Endothelial cell of umbilical vein (primary cell): ENCODE results near the gene REEP5. TPM values are rescaled to one million over a fixed set of nuclear protein-coding genes. Genes with fewer than 3 reads are reported as not detected.

Experiments
- BruUV-seq: library from RNA; stranded (reverse); fragments of 400-500 nt; replicated peaks from 2 replicates; lab custom pipeline; 2021; lab: Mats Ljungman, UMichigan
- CTCF ChIA-PET: fragments of 300-600, 350-600 bp; sonication (Branson Sonifier 250); formaldehyde crosslinking; loops from one replicate; lab custom pipeline; 2021; ENCODE audit warnings: antibody characterized with exemption, inconsistent platforms; lab: Charles Lee
- POLR2A ChIA-PET: fragments of 300-600, 350-600 bp; sonication (Branson Sonifier 250); formaldehyde crosslinking; loops from one replicate; lab custom pipeline; 2021; ENCODE audit warnings: antibody characterized with exemption, inconsistent platforms; lab: Charles Lee
- DNase-seq: peaks from one replicate; pipeline ENCODE4 v3.0.0-alpha.2; 2011; ENCODE audit warnings: low read depth, low spot score
- FAIRE-seq: peaks from 2 replicates; lab custom pipeline; 2011; peaks lifted over from hg19 to GRCh38; lab: Jason Lieb, UNC
- H2AFZ ChIP-seq: 2 replicates; pipeline ENCODE4 v1.6.0; 2012; ENCODE audit warnings: low read depth, low read length, control low read depth, inconsistent platforms
- H3K27ac ChIP-seq: 2 replicates; pipeline ENCODE4 v1.5.1; 2011; ENCODE audit warnings: low read depth, mild to moderate bottlenecking, control low read depth, low read length, moderate library complexity; ENCODE audit not compliant: insufficient read depth
- H3K27me3 ChIP-seq, 2 experiments: 2 replicates each; pipeline versions ENCODE4 v1.6.0 to v1.6.1; 2011; ENCODE audit warnings: low read length in 2 of 2, mixed read lengths in 1 of 2; ENCODE audit not compliant: control insufficient read depth in 2 of 2, insufficient read depth in 2 of 2
- H3K36me3 ChIP-seq, 2 experiments: 2 replicates in 1 of 2; 3 replicates in 1 of 2; pipeline ENCODE4 v1.5.1; 2011; ENCODE audit warnings: low read length in 2 of 2, mild to moderate bottlenecking in 1 of 2, moderate library complexity in 1 of 2; ENCODE audit not compliant: control insufficient read depth in 2 of 2, insufficient read depth in 2 of 2; ENCODE audit errors: extremely low read depth in 1 of 2
- H3K4me1 ChIP-seq: 3 replicates; pipeline ENCODE4 v1.5.1; 2011; ENCODE audit warnings: mild to moderate bottlenecking, low read length; ENCODE audit not compliant: control insufficient read depth, insufficient read depth; ENCODE audit errors: extremely low read depth
- H3K4me2 ChIP-seq: 2 replicates; pipeline ENCODE4 v1.6.1; 2011; ENCODE audit warnings: low read length, control low read depth, mixed read lengths; ENCODE audit not compliant: insufficient read depth
- H3K4me3 ChIP-seq, 3 experiments: fragments of 200-600 bp in 1 of 3; sonication (generic), shearing (Covaris generic) in 1 of 3; replicated peaks in 1 of 3; 2 replicates each; pipeline ENCODE4 v1.5.1; 2011 to 2016; ENCODE audit warnings: control low read depth in 3 of 3, low read length in 3 of 3, mild to moderate bottlenecking in 2 of 3, inconsistent platforms in 1 of 3, low read depth in 1 of 3, moderate library complexity in 1 of 3; ENCODE audit not compliant: insufficient read depth in 1 of 3
- H3K79me2 ChIP-seq: 2 replicates; pipeline ENCODE4 v1.6.0; 2012; ENCODE audit warnings: low read length, inconsistent platforms; ENCODE audit not compliant: control insufficient read depth, insufficient read depth
- H3K9ac ChIP-seq: replicated peaks from 2 replicates; pipeline ENCODE3; 2011; ENCODE audit warnings: low read length, control low read depth; ENCODE audit not compliant: insufficient read depth; ENCODE audit errors: extremely low read depth
- H3K9me1 ChIP-seq: replicated peaks from 3 replicates; pipeline ENCODE4 v1.6.0; 2011; ENCODE audit warnings: mild to moderate bottlenecking, low read length; ENCODE audit not compliant: control insufficient read depth, insufficient read depth; ENCODE audit errors: extremely low read depth
- H3K9me3 ChIP-seq: replicated peaks from 2 replicates; pipeline ENCODE4 v1.5.1; 2012; ENCODE audit warnings: low read length, inconsistent platforms; ENCODE audit not compliant: control insufficient read depth, insufficient read depth
- H4K20me1 ChIP-seq: replicated peaks from 2 replicates; pipeline ENCODE3; 2011; ENCODE audit warnings: mild to moderate bottlenecking, low read length; ENCODE audit not compliant: control insufficient read depth, insufficient read depth; ENCODE audit errors: extremely low read depth
- EZH2 ChIP-seq: IDR thresholded peaks from 2 replicates; pipeline ENCODE4 v1.6.1; 2012; ENCODE audit warnings: borderline replicate concordance, low read depth, mild to moderate bottlenecking, moderate library complexity, low read length, inconsistent platforms; ENCODE audit not compliant: severe bottlenecking
- FOS ChIP-seq: IDR thresholded peaks from 2 replicates; pipeline ENCODE4 v1.6.1; 2011; ENCODE audit warnings: mild to moderate bottlenecking, low read length, moderate library complexity, borderline replicate concordance; ENCODE audit not compliant: insufficient read depth
- GATA2 ChIP-seq: IDR thresholded peaks from 2 replicates; pipeline ENCODE4 v1.7.0; 2011; ENCODE audit warnings: low read depth, mild to moderate bottlenecking, moderate library complexity, mixed read lengths, low read length; ENCODE audit not compliant: insufficient read length, insufficient read depth
- JUN ChIP-seq: IDR thresholded peaks from 2 replicates; pipeline ENCODE4 v1.6.1; 2011; ENCODE audit warnings: borderline replicate concordance, low read depth; ENCODE audit not compliant: insufficient read length, insufficient read depth
- MYC ChIP-seq: IDR thresholded peaks from one replicate; pipeline ENCODE4 v1.6.1; 2011; ENCODE audit warnings: mild to moderate bottlenecking, low read depth, low read length
- POLR2A ChIP-seq: IDR thresholded peaks from 2 replicates; pipeline ENCODE4 v1.6.1; 2012; ENCODE audit warnings: low read depth, mild to moderate bottlenecking, control low read depth, low read length
- POLR2AphosphoS5 ChIP-seq: IDR thresholded peaks from 2 replicates; pipeline ENCODE4 v1.6.1; 2012; ENCODE audit warnings: low read depth, mild to moderate bottlenecking, control low read depth, low read length, moderate library complexity; ENCODE audit not compliant: insufficient read depth
- dilution Hi-C: fragments of 300-500 bp; cut with MboI; formaldehyde crosslinking; loops from one replicate; pipeline ENCODE4 v1.15.0; 2019; ENCODE audit warnings: low sequenced_read_pairs; ENCODE audit not compliant: extremely low pct_ligation_motif_present
- intact Hi-C: fragments of 100-400 bp; cut with micrococcal nuclease; formaldehyde crosslinking; loops from one replicate; pipeline ENCODE4 v1.10.0; 2022
- polyA plus RNA-seq, 4 experiments: library from polyadenylated mRNA; depleted of rRNA in 3 of 4; stranded (reverse) in 3 of 4; unstranded in 1 of 4; fragments of >200 nt; gene quantifications; 2 replicates each; pipeline versions ENCODE4 v1.2.1 to v1.2.3, GENCODE V29; 2011 to 2012; ENCODE audit warnings: missing spikeins in 1 of 4
- total RNA-seq: library from RNA; stranded (reverse); gene quantifications from 2 replicates; pipeline ENCODE4 v1.2.3, GENCODE V29; 2021
- TF ChIP-seq, protein P1 (sequence below): IDR thresholded peaks from 2 replicates; pipeline ENCODE4 v1.6.1; 2011; ENCODE audit not compliant: insufficient read depth, insufficient read length
- TF ChIP-seq, protein P2 (sequence below), 2 donors: IDR thresholded peaks; 1 replicate in 1 of 2; 2 replicates in 1 of 2; pipeline ENCODE4 v1.5.1; 2011; ENCODE audit warnings: low read length in 2 of 2, mild to moderate bottlenecking in 2 of 2, moderate library complexity in 2 of 2, control low read depth in 1 of 2, inconsistent platforms in 1 of 2, low read depth in 1 of 2; ENCODE audit not compliant: insufficient read depth in 1 of 2; ENCODE audit errors: extremely low read depth in 1 of 2

Gene REEP5
- total and polyA plus RNA-seq, 2 donors (not counting 3 experiments of a cell fraction or from before 2014, with no cell fraction given), result 98.0 to 163 TPM

DNA sequence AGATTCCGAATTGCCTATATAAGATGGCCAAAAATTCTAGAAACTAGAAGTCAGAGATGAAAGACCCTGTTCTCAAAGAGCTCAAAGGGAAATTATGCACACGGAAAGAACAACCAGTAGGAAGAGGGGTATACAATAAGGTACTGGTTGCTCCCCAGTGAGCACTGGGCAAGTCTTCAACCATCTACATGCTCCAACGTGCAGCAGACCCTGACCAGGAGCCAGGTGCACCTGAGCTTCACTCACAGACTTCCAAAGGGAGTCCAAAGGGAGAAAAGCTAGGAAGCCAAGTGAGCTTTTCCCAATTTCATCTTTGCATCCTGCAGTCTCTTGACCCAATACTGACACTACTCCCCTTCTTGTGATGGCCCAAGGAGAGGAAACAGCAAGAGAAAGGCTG lies 3.9 kb downstream of the REEP5 start:
- dilution Hi-C loops, result no loop called here
- peaks cover 62% of the 10 kb centered on the region for H3K79me2 ChIP-seq
- H4K20me1 ChIP-seq, result no peaks in the 10 kb centered on the region
- H3K9me1 ChIP-seq, result no peaks in the 10 kb centered on the region
- ChIA-PET CTCF (interaction anchor here (0.8 kb wide), 1 partner anchor 70 kb away, joined by 3 read pairs; no protein-coding TSS in a partner anchor), POLR2A (no interaction called here)
- no peak overlapping the region for H3K4me3 ChIP-seq
- H2AFZ ChIP-seq, result no peak overlapping the region
- DNase-seq (no peak), FAIRE-seq (no peak)
- H3K4me2 ChIP-seq, result no peak overlapping the region
- H3K9ac ChIP-seq, result no peak overlapping the region
- H3K9me3 ChIP-seq, result no peaks in the 10 kb centered on the region
- no TSS peak for BruUV-seq
- intact Hi-C loops, result no loop called here
- peaks cover 9 to 11% of the 10 kb centered on the region in 2 experiments for H3K36me3 ChIP-seq
- no peaks in the 10 kb centered on the region for H3K27me3 ChIP-seq
- TF ChIP-seq MYC, result no peak
- TF ChIP-seq GATA2, result no peak
- TF ChIP-seq, protein P1, sequence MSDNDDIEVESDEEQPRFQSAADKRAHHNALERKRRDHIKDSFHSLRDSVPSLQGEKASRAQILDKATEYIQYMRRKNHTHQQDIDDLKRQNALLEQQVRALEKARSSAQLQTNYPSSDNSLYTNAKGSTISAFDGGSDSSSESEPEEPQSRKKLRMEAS, result no peak
- no peak for TF ChIP-seq EZH2
- no peak for TF ChIP-seq JUN
- TF ChIP-seq POLR2A, result no peak
- TF ChIP-seq, protein P2, sequence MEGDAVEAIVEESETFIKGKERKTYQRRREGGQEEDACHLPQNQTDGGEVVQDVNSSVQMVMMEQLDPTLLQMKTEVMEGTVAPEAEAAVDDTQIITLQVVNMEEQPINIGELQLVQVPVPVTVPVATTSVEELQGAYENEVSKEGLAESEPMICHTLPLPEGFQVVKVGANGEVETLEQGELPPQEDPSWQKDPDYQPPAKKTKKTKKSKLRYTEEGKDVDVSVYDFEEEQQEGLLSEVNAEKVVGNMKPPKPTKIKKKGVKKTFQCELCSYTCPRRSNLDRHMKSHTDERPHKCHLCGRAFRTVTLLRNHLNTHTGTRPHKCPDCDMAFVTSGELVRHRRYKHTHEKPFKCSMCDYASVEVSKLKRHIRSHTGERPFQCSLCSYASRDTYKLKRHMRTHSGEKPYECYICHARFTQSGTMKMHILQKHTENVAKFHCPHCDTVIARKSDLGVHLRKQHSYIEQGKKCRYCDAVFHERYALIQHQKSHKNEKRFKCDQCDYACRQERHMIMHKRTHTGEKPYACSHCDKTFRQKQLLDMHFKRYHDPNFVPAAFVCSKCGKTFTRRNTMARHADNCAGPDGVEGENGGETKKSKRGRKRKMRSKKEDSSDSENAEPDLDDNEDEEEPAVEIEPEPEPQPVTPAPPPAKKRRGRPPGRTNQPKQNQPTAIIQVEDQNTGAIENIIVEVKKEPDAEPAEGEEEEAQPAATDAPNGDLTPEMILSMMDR (IDR thresholded peaks at IDR 0.05; ENCODE audit: extremely low read depth in 1 of 2, insufficient read depth in 1 of 2, low read depth in 1 of 2, low read length in 2 of 2), result no peak
- TF ChIP-seq FOS, result no peak
- TF ChIP-seq POLR2AphosphoS5, result no peak
- H3K27ac ChIP-seq, result no peak overlapping the region
- peaks cover 8% of the 10 kb centered on the region for H3K4me1 ChIP-seq
